GM21717 (cell line): ENCODE measurements around the gene CSRP2.

Source experiments
- ATAC-seq: cut with Tn5 transposase; IDR thresholded peaks from one replicate; pipeline ENCODE4 v1.9.1; 2021; ENCODE audit warnings: mild to moderate bottlenecking, moderate library complexity; ENCODE audit not compliant: unreplicated experiment

CSRP2 gene

GRCh38 chr12:76895796-76896195, 17.0 kb upstream of the CSRP2 start:
- no peak for ATAC-seq

GRCh38 chr12:76891609-76892008, 12.8 kb upstream of the CSRP2 start:
- no peak for ATAC-seq

- ATAC-seq = no peak
These were observed 11.6 kb upstream of the CSRP2 start for GRCh38 chr12:76890151-76891143.

- no peak for ATAC-seq
These were observed 10.0 kb upstream of the CSRP2 start for GRCh38 chr12:76888775-76889174.

- no peak for ATAC-seq
These were observed 5.0 kb upstream of the CSRP2 start for GRCh38 chr12:76883811-76884210.

GRCh38 chr12:76883151-76883550, 4.3 kb upstream of the CSRP2 start:
- ATAC-seq = no peak

GRCh38 chr12:76882367-76882766, 3.5 kb upstream of the CSRP2 start:
- ATAC-seq = no peak

- ATAC-seq = no peak
These were observed 2.3 kb upstream of the CSRP2 start for GRCh38 chr12:76881142-76881541.

- ATAC-seq = no peak
These were observed 1.8 kb upstream of the CSRP2 start for GRCh38 chr12:76880519-76881023.

- no peak for ATAC-seq
These were observed 1.1 kb upstream of the CSRP2 start for GRCh38 chr12:76879710-76880518.

- ATAC-seq = peak; percentile 41
These were observed 520 bp downstream of the CSRP2 start for GRCh38 chr12:76878099-76878898.

GRCh38 chr12:76876696-76877229, 2.1 kb downstream of the CSRP2 start:
- no peak for ATAC-seq

- no peak for ATAC-seq
These were observed 4.2 kb downstream of the CSRP2 start for GRCh38 chr12:76874491-76875190.

- ATAC-seq = no peak
These were observed 4.8 kb downstream of the CSRP2 start for GRCh38 chr12:76874027-76874426.

- no peak for ATAC-seq
These were observed 6.4 kb downstream of the CSRP2 start for GRCh38 chr12:76872415-76872814.

GRCh38 chr12:76871742-76872141, 7.1 kb downstream of the CSRP2 start:
- ATAC-seq = no peak

- no peak for ATAC-seq
These were observed 7.7 kb downstream of the CSRP2 start for GRCh38 chr12:76871082-76871481.

- peak; percentile 73 for ATAC-seq
These were observed 12.1 kb downstream of the CSRP2 start for GRCh38 chr12:76866726-76867125.

- no peak for ATAC-seq
These were observed 12.7 kb downstream of the CSRP2 start for GRCh38 chr12:76866151-76866567.
